Endodermal cell (in vitro differentiated cells): ENCODE results near the gene ZNF462. TPM values are rescaled to one million over a fixed set of nuclear protein-coding genes. Genes with fewer than 3 reads are reported as not detected.

Experiments used
- DNase-seq: peaks from one replicate; pipeline ENCODE4 v3.0.0-alpha.2; 2017
- H3K27ac ChIP-seq: 2 replicates; pipeline ENCODE4 v1.5.1; 2013; ENCODE audit warnings: mild to moderate bottlenecking, low read depth, low read length, moderate library complexity
- H3K27me3 ChIP-seq: 2 replicates; pipeline ENCODE4 v1.6.1; 2013; ENCODE audit warnings: mild to moderate bottlenecking, low read length, moderate library complexity; ENCODE audit not compliant: insufficient read depth, control insufficient read depth, poor library complexity, severe bottlenecking
- H3K36me3 ChIP-seq: 2 replicates; pipeline ENCODE4 v1.7.0; 2013; ENCODE audit warnings: mild to moderate bottlenecking, low read length, moderate library complexity; ENCODE audit not compliant: control insufficient read depth, insufficient read depth
- H3K4me1 ChIP-seq: one replicate; pipeline ENCODE4 v1.7.0; 2013; ENCODE audit warnings: low read length; ENCODE audit not compliant: control insufficient read depth, insufficient read depth
- H3K4me3 ChIP-seq: 2 replicates; pipeline ENCODE4 v1.5.1; 2013; ENCODE audit warnings: mild to moderate bottlenecking, low read length, moderate library complexity
- H3K9ac ChIP-seq: 2 replicates; pipeline ENCODE4 v1.6.1; 2013; ENCODE audit warnings: mild to moderate bottlenecking, low read length, moderate library complexity; ENCODE audit not compliant: poor library complexity, severe bottlenecking; ENCODE audit errors: extremely low read depth
- H3K9me3 ChIP-seq: 2 replicates; pipeline ENCODE4 v1.6.1; 2013; ENCODE audit warnings: mild to moderate bottlenecking, low read length, moderate library complexity; ENCODE audit not compliant: control insufficient read depth
- H3K27ac Mint-ChIP-seq: 2 replicates; pipeline ENCODE4 v1.8.0; 2020; ENCODE audit warnings: mixed read lengths
- H3K27me3 Mint-ChIP-seq: 2 replicates; pipeline ENCODE4 v1.8.0; 2021; ENCODE audit warnings: mild to moderate bottlenecking, mixed read lengths; ENCODE audit not compliant: insufficient read depth
- H3K36me3 Mint-ChIP-seq: 2 replicates; pipeline ENCODE4 v1.8.0; 2020; ENCODE audit warnings: low read depth, mixed read lengths
- H3K4me1 Mint-ChIP-seq: 2 replicates; pipeline ENCODE4 v1.8.0; 2020; ENCODE audit warnings: mixed read lengths
- H3K4me3 Mint-ChIP-seq: 2 replicates; pipeline ENCODE4 v1.8.0; 2020; ENCODE audit warnings: mild to moderate bottlenecking, moderate library complexity, mixed read lengths
- H3K9me3 Mint-ChIP-seq: 2 replicates; pipeline ENCODE4 v1.8.0; 2020; ENCODE audit warnings: mild to moderate bottlenecking, mixed read lengths
- WGBS, 2 experiments: methylation state at CpG; one replicate each; pipeline versions ENCODE4 v1.1.5 to v1.1.7; 2013; ENCODE audit warnings: missing lambda C conversion rate in 2 of 2, mixed read lengths in 1 of 2; ENCODE audit not compliant: insufficient coverage in 1 of 2, insufficient read length in 1 of 2; 5-methylcytosine and 5-hydroxymethylcytosine counted together
- total RNA-seq, 2 donors: library from RNA; stranded (reverse); fragmentation: NEBNext Ultra II Directional in 1 of 2; extraction: Animal tissue kit (Norgen Biotek cat#: 25700) in 1 of 2; gene quantifications; 2 replicates in 1 of 2; 3 replicates in 1 of 2; pipeline ENCODE4 v1.2.1, GENCODE V29; 2021
- TF ChIP-seq, protein P1 (sequence below): fragments of 200-600 bp; sonication (generic); conservative IDR thresholded peaks from 2 replicates; pipeline ENCODE4 v1.5.0; 2021; ENCODE audit warnings: antibody characterized with exemption, mild to moderate bottlenecking

Gene ZNF462
- total RNA-seq, 2 donors from 2014 or later, result 68.2 to 88.4 TPM

DNA sequence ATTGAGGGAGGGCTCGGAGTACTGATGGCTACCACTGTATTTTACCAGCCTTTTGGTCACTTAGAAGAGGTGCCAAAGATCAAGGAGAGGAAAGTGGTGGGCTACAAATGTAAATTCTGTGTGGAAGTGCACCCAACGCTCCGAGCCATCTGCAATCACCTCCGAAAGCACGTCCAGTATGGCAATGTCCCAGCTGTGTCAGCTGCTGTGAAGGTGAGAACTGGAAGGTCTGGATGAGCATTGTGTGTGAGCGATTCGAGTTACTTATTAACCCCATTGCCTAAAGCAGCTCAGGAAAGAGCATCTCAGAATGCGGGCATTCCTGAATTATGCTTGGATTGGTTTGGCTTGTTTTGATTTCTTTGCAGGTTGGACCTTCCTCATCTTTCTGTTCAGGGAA is 67.5 kb downstream of the ZNF462 start:
- H3K4me3 Mint-ChIP-seq, result no peak overlapping the region
- peaks cover 97% of the 10 kb centered on the region for H3K36me3 ChIP-seq

DNA sequence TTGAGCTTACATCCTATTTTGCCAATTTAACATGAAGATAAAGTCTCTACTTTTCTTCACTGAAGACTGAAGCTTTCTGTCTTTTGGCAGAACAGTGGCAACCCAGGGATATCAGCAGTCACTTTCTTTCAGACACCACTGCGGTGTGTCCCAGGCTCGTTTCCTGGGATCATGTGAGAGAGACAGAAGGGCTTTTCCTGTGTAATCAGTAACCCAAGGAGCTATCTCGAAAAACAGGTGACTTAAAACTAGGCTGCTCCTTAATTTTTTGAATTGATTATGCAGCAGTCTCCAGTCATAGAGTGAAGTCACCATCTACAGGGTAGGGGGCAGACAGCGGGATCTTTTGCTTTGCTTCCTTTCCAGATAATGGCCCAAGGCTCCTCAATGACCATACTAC is 68.5 kb downstream of the ZNF462 start:
- no peak overlapping the region for H3K9ac ChIP-seq
- peaks cover 13% of the 10 kb centered on the region for H3K4me1 Mint-ChIP-seq
- H3K36me3 ChIP-seq, result peaks cover 97% of the 10 kb centered on the region
- H3K36me3 Mint-ChIP-seq, result peaks cover 82% of the 10 kb centered on the region
- H3K27me3 ChIP-seq, result no peaks in the 10 kb centered on the region
- no peak overlapping the region for H3K4me3 ChIP-seq
- H3K9me3 ChIP-seq, result no peaks in the 10 kb centered on the region
- H3K4me1 ChIP-seq, result peaks cover 2% of the 10 kb centered on the region
- no peaks in the 10 kb centered on the region for H3K27me3 Mint-ChIP-seq
- DNase-seq, result no peak
- H3K9me3 Mint-ChIP-seq, result no peaks in the 10 kb centered on the region
- TF ChIP-seq, protein P1, sequence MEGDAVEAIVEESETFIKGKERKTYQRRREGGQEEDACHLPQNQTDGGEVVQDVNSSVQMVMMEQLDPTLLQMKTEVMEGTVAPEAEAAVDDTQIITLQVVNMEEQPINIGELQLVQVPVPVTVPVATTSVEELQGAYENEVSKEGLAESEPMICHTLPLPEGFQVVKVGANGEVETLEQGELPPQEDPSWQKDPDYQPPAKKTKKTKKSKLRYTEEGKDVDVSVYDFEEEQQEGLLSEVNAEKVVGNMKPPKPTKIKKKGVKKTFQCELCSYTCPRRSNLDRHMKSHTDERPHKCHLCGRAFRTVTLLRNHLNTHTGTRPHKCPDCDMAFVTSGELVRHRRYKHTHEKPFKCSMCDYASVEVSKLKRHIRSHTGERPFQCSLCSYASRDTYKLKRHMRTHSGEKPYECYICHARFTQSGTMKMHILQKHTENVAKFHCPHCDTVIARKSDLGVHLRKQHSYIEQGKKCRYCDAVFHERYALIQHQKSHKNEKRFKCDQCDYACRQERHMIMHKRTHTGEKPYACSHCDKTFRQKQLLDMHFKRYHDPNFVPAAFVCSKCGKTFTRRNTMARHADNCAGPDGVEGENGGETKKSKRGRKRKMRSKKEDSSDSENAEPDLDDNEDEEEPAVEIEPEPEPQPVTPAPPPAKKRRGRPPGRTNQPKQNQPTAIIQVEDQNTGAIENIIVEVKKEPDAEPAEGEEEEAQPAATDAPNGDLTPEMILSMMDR, result no peak
- no peak overlapping the region for H3K4me3 Mint-ChIP-seq
- WGBS, 2 experiments, result 91 to 92% methylated on average over 4 of the region's 4 CpGs
- no peak overlapping the region for H3K27ac ChIP-seq
- H3K27ac Mint-ChIP-seq, result no peak overlapping the region

More for the DNA sequence above, 67.5 kb downstream of the ZNF462 start:
- no peak for DNase-seq
- H3K4me1 ChIP-seq, result peaks cover 2% of the 10 kb centered on the region
- Mint-ChIP-seq H3K36me3 (peaks cover 82% of the 10 kb centered on the region), H3K4me1 (peaks cover 13% of the 10 kb centered on the region), H3K9me3 (no peaks in the 10 kb centered on the region), H3K27me3 (no peaks in the 10 kb centered on the region), H3K27ac (no peak overlapping the region)
- 92 to 94% methylated on average over 8 of the region's 8 CpGs for WGBS, 2 experiments
- no peak overlapping the region for H3K4me3 ChIP-seq
- H3K27ac ChIP-seq, result no peak overlapping the region
- no peak overlapping the region for H3K9ac ChIP-seq
- no peaks in the 10 kb centered on the region for H3K9me3 ChIP-seq
- no peaks in the 10 kb centered on the region for H3K27me3 ChIP-seq
- TF ChIP-seq, protein P1, result no peak

GRCh38 chr9:106932178-106932577 is 69.2 kb downstream of the ZNF462 start:
- no peak overlapping the region for H3K4me3 Mint-ChIP-seq
- peaks cover 98% of the 10 kb centered on the region for H3K36me3 ChIP-seq
- H3K9ac ChIP-seq, result no peak overlapping the region
- H3K27me3 ChIP-seq, result no peaks in the 10 kb centered on the region
- 94 to 98% methylated on average over 8 to 10 of the region's 10 CpGs for WGBS, 2 experiments
- no peak overlapping the region for H3K4me3 ChIP-seq
- DNase-seq, result no peak
- peaks cover 13% of the 10 kb centered on the region for H3K4me1 Mint-ChIP-seq
- peaks cover 2% of the 10 kb centered on the region for H3K4me1 ChIP-seq
- H3K9me3 Mint-ChIP-seq, result no peaks in the 10 kb centered on the region
- TF ChIP-seq, protein P1, result no peak
- H3K27me3 Mint-ChIP-seq, result no peaks in the 10 kb centered on the region
- H3K36me3 Mint-ChIP-seq, result peaks cover 82% of the 10 kb centered on the region
- no peaks in the 10 kb centered on the region for H3K9me3 ChIP-seq
- H3K27ac ChIP-seq, result no peak overlapping the region
- H3K27ac Mint-ChIP-seq, result no peak overlapping the region
